ENCODE measurements around the gene ZNF367.

DNA sequence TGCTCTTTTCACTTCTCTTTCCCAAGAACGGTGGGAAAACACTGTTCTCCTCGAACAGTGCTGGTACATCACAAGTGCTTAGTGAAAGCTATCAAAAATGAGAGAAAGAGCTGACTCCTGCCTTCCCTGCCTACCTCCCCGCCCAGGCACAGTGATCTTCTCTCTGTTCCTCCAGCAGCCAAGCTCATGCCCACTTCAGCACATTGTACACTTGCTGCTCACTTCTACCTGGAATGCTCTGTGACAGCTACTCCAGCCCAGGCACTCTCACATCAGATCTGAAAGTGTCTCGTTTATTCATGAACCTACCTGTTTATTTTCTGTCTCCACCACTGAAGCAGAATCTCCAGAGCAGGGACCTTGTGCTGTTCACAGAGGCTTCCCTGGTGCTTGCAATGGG, 36.5 kb downstream of the ZNF367 start:
- TF ChIP-seq, protein P1, sequence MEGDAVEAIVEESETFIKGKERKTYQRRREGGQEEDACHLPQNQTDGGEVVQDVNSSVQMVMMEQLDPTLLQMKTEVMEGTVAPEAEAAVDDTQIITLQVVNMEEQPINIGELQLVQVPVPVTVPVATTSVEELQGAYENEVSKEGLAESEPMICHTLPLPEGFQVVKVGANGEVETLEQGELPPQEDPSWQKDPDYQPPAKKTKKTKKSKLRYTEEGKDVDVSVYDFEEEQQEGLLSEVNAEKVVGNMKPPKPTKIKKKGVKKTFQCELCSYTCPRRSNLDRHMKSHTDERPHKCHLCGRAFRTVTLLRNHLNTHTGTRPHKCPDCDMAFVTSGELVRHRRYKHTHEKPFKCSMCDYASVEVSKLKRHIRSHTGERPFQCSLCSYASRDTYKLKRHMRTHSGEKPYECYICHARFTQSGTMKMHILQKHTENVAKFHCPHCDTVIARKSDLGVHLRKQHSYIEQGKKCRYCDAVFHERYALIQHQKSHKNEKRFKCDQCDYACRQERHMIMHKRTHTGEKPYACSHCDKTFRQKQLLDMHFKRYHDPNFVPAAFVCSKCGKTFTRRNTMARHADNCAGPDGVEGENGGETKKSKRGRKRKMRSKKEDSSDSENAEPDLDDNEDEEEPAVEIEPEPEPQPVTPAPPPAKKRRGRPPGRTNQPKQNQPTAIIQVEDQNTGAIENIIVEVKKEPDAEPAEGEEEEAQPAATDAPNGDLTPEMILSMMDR (IDR thresholded peaks at IDR 0.05) = no peak
- TF ChIP-seq POLR2A (IDR thresholded peaks at IDR 0.05) (no peak), POLR2AphosphoS5 (IDR thresholded peaks at IDR 0.05; ENCODE audit: insufficient read depth in 1 of 2, low read depth in 1 of 2) (no peak)

Data from vagina (tissue), 2 donors.